NCI-H446 (cell line): ENCODE results near the gene DAPK2.
A peak's percentile ranks its signal among the peaks of the same experiment; 100 is the strongest.

ENCODE experiments used
- DNase-seq, 2 experiments: peaks; one replicate each; lab custom pipeline; 2025; lab: John Stamatoyannopoulos, UW

The DAPK2 gene

DNA sequence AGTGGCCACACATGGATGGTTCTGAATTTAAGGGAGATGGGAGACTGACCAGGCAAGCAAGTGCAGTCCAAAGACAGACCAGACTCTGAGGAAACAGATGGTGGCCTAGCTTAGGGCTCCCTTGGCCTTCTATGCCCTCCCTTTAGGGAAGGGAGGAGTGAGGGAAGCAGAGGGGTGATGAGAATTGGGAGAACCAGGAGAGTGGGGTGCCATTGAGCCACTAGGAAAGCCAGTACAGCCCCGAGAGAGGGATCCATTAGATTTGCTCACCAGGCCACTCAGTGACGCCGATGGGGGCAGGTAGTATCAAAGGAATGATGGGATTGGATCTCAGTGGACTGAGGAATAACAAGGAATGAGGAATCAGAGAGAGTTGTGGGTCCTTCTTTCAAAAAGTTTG is 182.1 kb downstream of the DAPK2 start:
- no peak for DNase-seq

DNA sequence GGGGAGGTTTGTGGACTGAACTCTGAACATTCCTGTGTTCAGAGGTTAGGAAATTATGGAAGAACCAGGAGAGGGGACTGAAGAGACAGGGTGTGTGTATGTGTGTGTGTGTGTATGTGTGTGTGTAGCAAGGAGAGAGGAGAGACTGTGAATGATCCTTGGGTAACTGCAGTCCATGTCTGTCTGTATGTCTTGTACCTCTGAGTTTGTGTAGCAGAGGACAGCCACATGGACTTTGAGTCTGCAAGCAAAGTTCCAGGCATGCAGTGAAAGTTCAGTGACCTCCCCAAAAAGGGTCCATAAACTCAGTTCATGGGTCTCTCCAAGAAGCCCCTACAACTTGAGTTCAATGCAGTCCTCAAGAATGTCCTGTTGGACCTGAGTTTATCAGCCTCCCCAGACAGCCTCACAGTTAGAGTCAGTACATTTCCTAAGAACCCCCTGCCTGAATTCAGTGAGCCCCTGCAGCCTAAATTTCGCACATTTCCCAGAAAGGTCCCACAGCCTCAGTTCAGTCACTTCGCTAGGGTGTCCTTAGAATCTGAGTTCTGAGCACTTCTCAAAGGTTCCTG is 184.3 kb downstream of the DAPK2 start:
- no peak for DNase-seq

DNA sequence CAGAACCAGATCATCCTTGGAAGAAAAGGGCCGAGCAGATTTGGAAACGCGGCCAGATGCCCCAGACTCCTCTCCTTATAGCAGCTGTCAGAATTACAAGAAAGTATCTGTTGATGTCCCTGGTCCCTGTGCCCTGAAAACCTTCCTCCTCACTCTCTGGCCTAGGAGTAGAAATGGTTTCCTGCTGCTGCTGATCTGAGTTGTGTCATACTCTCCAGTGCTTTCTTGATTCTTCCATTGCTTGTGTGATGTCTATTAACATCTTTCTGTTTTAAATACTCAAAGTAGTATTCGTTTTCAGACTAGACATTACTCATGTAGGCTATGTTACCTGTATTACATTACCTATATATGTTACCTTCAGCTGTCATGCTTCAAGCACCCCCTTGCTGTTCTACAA is 185.7 kb downstream of the DAPK2 start:
- no peak for DNase-seq

DNA sequence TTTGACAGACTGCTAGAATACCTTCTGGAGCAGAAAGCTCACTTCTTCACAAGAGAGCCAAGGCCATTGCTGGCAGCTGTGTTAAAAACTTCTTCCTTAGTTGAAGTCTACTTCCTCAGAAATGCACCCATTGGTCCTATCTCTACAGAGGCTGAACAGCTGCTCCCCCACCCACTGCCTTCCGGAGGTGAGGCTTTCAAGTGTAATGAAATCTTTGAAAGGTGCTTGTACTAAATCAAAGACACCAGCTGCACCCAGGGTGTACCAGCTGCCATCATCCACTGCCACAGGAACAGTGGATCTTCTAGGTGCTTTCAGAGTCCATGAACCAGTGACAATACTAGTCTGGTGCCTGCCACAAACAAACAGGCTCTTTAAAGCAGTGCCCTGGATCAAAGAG is 186.1 kb downstream of the DAPK2 start:
- DNase-seq, result no peak

DNA sequence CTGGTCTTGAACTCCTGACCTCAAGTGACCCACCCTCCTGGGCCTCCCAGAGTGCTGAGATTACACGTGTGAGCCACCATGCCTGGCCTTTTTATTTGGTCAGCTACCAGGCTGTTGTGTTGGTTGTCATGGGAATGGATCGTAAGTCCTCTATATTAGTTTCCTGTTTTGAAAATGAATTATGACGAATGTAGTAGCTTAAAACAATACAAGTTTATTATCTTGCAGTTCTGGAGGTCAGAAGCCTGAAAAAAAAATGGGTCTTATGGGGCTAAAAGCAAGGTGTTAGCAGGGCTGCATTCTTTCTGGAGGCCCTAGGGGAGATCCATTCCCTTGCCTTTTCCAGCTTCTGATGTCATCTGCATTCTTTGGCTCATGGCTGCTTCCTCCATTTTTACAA is 187.4 kb downstream of the DAPK2 start:
- no peak for DNase-seq

DNA sequence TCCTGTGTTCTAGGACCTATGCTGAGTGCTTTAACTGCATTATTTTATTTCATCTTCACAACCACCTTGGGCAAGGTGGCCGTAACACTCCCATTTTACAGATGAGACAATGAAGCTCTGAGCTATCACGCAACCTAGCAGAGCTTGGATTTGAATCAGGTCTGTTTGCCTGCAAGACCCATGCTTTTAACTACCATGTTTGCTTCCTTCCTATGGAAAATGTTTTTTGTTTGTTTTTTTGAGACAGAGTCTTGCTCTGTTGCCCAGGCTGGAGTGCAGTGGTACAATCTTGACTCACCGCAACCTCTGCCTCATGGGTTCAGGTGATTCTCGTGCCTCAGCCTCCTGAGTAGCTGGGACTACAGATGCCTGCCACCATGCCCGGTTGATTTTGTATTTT is 187.8 kb downstream of the DAPK2 start:
- DNase-seq, result no peak

DNA sequence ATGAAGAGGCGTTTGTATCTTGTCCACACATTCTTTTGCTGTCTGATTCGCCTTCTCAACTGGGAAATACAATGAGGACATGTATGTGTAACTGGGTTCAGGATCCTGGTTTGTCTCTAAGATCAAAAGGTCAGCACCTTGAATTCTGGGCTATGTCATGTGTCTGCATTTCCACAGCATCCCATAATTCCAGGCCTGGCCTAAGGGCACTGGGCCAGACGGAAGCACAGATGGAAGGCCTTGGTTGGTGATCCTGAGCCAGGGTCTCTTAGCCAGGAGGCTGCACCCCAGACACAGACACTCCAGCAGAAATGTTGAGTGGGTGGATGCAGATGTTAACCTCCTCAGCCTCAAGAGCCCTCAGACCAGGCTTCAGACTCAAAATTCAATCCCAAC is 188.8 kb downstream of the DAPK2 start:
- DNase-seq, result peak in 1 of 2 experiments; percentile 26
